ENCODE results near the gene VANGL2. TPM values are rescaled to one million over a fixed set of nuclear protein-coding genes. Genes with fewer than 3 reads are reported as not detected.
A peak's percentile ranks its signal among the peaks of the same experiment; 100 is the strongest.
"Not testable (repeated sequence)": the region's sequence is repeated elsewhere in the genome, so short reads cannot be mapped to it uniquely, and the experiment has no call there.

The VANGL2 gene
- total and polyA plus RNA-seq, 8 donors: 0.45 to 7.4 (median 2.8) TPM

DNA sequence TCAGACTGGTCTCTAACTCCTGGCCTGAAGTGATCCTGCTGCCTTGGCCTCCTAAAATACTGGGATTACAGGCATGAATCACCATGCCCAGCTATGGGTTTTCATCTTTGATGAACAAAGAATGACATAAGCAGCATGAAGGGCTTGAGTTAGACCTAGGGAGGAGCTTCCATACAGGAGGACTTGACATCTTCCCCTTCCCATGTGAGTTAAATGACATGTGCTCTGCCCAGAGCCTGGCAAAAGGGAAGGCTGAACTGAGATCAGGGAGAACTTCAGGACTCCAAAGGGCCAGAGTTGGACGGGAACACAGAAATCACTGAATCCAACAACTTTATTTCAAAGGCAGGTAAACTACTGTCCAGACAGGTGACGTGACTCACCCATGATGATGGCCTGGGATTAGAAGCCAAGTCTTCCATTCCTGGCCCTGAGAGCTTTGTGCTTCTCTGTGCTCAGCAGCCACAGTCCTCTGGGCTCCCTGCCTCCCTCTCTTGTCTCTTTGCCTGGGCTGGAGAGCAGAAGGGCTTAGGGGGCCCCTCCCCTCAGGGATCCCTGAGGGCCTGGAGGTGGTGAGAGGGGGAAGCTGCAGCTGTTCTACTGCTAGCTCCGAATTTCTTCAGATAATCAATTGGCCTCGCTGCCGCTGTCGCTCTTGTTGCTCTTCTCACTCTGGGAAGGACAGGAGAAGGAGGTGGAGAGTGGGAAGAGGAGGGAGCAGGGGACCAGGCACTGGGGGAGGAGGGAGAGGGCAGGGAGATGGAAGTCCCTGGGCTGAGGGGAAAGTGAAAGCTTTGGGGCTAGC lies 25.9 kb upstream of the VANGL2 start:
- Histone ChIP-seq H3K27ac (no peak overlapping the region), H3K4me1 (peaks cover 4 to 24% (median 10%) of the 10 kb centered on the region in 4 donors), H3K9me3 (no peaks in the 10 kb centered on the region), H3K4me3 (no peak overlapping the region), H3K36me3 (no peaks in the 10 kb centered on the region), H3K27me3 (peaks cover 0 to 48% (median 6%) of the 10 kb centered on the region in 3 donors)
- intact Hi-C loops (cut with DNase I; ENCODE audit: low total_unique reads): no loop called here
- TF ChIP-seq EP300 (IDR thresholded peaks at IDR 0.05) (no peak), POLR2AphosphoS5 (IDR thresholded peaks at IDR 0.05) (no peak), POLR2A (IDR thresholded peaks at IDR 0.05) (no peak)
- TF ChIP-seq, protein P1, sequence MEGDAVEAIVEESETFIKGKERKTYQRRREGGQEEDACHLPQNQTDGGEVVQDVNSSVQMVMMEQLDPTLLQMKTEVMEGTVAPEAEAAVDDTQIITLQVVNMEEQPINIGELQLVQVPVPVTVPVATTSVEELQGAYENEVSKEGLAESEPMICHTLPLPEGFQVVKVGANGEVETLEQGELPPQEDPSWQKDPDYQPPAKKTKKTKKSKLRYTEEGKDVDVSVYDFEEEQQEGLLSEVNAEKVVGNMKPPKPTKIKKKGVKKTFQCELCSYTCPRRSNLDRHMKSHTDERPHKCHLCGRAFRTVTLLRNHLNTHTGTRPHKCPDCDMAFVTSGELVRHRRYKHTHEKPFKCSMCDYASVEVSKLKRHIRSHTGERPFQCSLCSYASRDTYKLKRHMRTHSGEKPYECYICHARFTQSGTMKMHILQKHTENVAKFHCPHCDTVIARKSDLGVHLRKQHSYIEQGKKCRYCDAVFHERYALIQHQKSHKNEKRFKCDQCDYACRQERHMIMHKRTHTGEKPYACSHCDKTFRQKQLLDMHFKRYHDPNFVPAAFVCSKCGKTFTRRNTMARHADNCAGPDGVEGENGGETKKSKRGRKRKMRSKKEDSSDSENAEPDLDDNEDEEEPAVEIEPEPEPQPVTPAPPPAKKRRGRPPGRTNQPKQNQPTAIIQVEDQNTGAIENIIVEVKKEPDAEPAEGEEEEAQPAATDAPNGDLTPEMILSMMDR (IDR thresholded peaks at IDR 0.05): no peak
- peak in 1 of 2 donors; percentile 36 for DNase-seq
- 57 to 66% (median 60%) methylated on average over 6 of the region's 6 CpGs for WGBS, 5 donors

GRCh38 chr1:160375788-160376524 lies 24.4 kb upstream of the VANGL2 start:
- intact Hi-C loops (cut with DNase I; ENCODE audit: low total_unique reads): no loop called here
- WGBS, 5 donors: 21 to 31% (median 23%) methylated on average over 9 of the region's 9 CpGs
- Histone ChIP-seq H3K4me3 (no peak overlapping the region), H3K9me3 (no peaks in the 10 kb centered on the region), H3K36me3 (no peaks in the 10 kb centered on the region), H3K27ac (peak overlapping the region in 3 of 5 donors; percentile 7 to 35 (median 33)), H3K4me1 (peaks cover 4 to 24% (median 10%) of the 10 kb centered on the region in 4 donors), H3K27me3 (peaks cover 0 to 38% (median under 1%) of the 10 kb centered on the region in 3 donors)
- no peak for TF ChIP-seq POLR2A (IDR thresholded peaks at IDR 0.05)
- no peak for TF ChIP-seq EP300 (IDR thresholded peaks at IDR 0.05)
- TF ChIP-seq, protein P1 (IDR thresholded peaks at IDR 0.05): no peak
- TF ChIP-seq POLR2AphosphoS5 (IDR thresholded peaks at IDR 0.05): no peak
- peak in 1 of 2 donors; percentile 31 for DNase-seq

DNA sequence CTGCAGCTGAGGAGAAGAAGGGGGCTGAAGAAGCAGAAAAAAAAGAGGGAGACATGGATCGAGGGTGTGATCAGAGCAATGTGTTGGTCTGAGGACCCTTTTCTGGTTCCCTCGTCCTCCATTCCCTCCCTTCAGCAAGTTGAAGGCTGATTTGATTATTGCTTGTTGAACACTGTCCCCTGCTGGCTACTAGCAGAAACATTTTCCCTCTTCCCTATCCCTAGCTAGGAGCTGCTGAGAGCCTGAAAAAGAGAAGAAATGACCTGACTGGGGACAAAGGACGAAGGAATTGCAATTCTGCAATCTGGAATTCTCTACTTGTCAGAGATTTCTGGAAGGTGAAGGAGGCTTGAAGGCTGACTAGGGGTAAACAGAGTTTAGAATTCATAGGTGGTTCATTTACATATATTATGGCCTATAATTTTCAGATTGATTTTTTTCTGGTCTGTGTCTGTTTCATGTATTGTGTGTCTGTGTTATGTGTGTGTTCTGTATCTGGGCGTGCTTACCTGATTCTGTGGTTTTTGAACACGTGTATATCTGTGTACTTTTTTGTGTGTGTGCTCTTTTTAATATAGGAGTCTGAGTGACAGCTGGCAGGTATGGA lies 23.7 kb upstream of the VANGL2 start:
- TF ChIP-seq POLR2AphosphoS5 (IDR thresholded peaks at IDR 0.05): no peak
- TF ChIP-seq, protein P1 (IDR thresholded peaks at IDR 0.05): peak in 5 of 7 experiments; percentile 50 to 88 (median 80)
- intact Hi-C loops (cut with DNase I; ENCODE audit: low total_unique reads): no loop called here
- peaks cover 0 to 31% (median 0%) of the 10 kb centered on the region in 3 donors for H3K27me3 ChIP-seq
- peak overlapping the region in 2 of 5 donors; percentile 7 to 35 for H3K27ac ChIP-seq
- H3K9me3 ChIP-seq: no peaks in the 10 kb centered on the region
- H3K4me3 ChIP-seq: no peak overlapping the region
- H3K4me1 ChIP-seq: peaks cover 4 to 24% (median 10%) of the 10 kb centered on the region in 4 donors
- no peaks in the 10 kb centered on the region for H3K36me3 ChIP-seq
- peak in 1 of 2 donors; percentile 87 for DNase-seq
- WGBS, 5 donors: 4 to 16% (median 15%) methylated on average over 5 of the region's 5 CpGs

DNA sequence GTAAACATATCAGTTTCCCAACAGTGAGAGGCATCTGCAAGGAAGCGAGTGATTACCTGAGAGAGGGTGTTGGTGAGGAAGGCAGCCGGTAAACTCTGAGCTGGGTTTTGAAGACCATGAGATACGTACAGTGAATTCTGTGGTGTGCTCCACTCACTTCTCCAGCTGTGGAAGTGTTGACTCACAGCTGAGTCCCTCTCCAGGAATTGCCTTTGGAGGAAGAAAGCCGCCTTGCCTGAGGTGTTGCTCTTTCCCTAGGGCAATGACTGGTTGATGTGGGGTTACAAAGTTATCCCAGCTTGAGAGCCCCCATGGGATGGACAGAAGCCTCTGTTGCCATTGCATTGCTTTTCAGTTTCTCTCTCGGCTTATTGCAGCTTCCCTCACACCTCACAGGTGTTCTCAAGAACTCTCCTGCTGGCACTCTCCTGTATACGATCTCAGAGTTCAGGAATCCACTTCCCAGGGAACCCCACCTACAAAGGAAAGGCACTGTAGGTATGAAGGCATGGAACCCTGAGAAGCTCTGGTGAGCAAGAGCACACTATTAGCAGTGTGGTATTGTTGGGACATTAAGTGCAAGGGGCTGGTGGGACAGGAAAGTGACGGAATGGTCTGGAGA lies 22.7 kb upstream of the VANGL2 start:
- Histone ChIP-seq H3K27ac (no peak overlapping the region), H3K4me1 (peaks cover 4 to 24% (median 10%) of the 10 kb centered on the region in 4 donors), H3K27me3 (peaks cover 0 to 21% (median 0%) of the 10 kb centered on the region in 3 donors), H3K9me3 (no peaks in the 10 kb centered on the region), H3K4me3 (no peak overlapping the region), H3K36me3 (no peaks in the 10 kb centered on the region)
- intact Hi-C loops (cut with DNase I; ENCODE audit: low total_unique reads): no loop called here
- TF ChIP-seq POLR2AphosphoS5 (IDR thresholded peaks at IDR 0.05) (no peak), EP300 (IDR thresholded peaks at IDR 0.05) (no peak), POLR2A (IDR thresholded peaks at IDR 0.05) (no peak)
- TF ChIP-seq, protein P1 (IDR thresholded peaks at IDR 0.05): no peak
- WGBS, 5 donors: 64 to 76% (median 72%) methylated on average over 7 of the region's 7 CpGs
- DNase-seq: no peak

GRCh38 chr1:160384812-160385211 lies 15.6 kb upstream of the VANGL2 start:
- H3K27ac ChIP-seq; H3K36me3 ChIP-seq; DNase-seq; H3K27me3 ChIP-seq; H3K4me3 ChIP-seq; H3K9me3 ChIP-seq; intact Hi-C loops (cut with DNase I; ENCODE audit: low total_unique reads); H3K4me1 ChIP-seq: not testable (repeated sequence)
- WGBS, 5 donors: 94 to 98% (median 95%) methylated on average over 2 of the region's 2 CpGs

- WGBS, 5 donors: 50 to 77% (median 75%) methylated on average over 2 to 4 of the region's 4 CpGs
These were observed 12.0 kb upstream of the VANGL2 start for GRCh38 chr1:160388406-160388805.

More at GRCh38 chr1:160388406-160388805, 12.0 kb upstream of the VANGL2 start:
- H3K4me1 ChIP-seq; DNase-seq; H3K27ac ChIP-seq; H3K9me3 ChIP-seq; H3K27me3 ChIP-seq; H3K36me3 ChIP-seq; intact Hi-C loops (cut with DNase I; ENCODE audit: low total_unique reads); H3K4me3 ChIP-seq: not testable (repeated sequence)
